GM12872 (cell line): ENCODE measurements around the gene GADD45A.

Experiments used
- CTCF ChIP-seq: IDR thresholded peaks from 3 replicates; pipeline ENCODE4 v1.5.1; 2011; ENCODE audit warnings: low read depth, mild to moderate bottlenecking, low read length, moderate library complexity; ENCODE audit not compliant: insufficient read depth

GADD45A gene

DNA sequence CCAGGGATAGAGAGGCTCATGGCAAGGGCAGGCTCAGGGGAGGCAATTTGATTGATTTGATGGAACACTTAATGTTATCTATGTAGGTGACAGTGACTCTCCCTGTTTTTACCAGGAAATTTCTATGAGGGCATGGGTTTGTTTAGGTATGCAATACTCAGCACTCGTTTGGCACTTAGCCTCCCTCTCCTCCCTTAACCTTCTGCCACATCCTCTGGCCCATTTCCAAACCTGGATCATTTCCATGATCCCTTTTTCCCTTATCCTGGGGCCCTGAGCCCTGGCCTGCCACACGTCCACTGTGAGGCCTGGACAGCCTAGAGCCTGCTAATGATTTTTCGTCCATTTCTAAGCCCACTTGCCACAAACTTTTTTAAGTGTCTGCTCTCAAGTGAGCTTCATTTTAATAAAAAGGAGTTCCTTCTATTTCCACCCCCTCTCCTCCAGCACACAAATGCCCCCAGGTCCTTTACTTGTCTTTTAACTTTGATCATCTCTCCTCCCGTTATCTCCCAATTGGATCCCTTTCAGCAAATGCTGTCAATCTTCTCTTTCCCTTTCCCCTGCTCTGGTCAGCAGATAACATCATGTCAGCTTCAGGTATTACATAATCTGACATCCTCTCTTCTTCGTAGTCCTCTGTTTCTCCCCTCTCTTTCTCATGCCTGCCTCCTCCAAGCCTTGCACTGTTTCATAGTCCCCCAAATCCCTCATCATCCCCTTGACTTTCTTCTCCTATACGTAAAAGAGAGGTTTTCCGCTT, 37.8 kb upstream of the GADD45A start:
- TF ChIP-seq CTCF = no peak

GRCh38 chr1:67647814-67648358, 37.1 kb upstream of the GADD45A start:
- no peak for TF ChIP-seq CTCF

- no peak for TF ChIP-seq CTCF
These were observed 36.2 kb upstream of the GADD45A start for GRCh38 chr1:67648582-67649326.

DNA sequence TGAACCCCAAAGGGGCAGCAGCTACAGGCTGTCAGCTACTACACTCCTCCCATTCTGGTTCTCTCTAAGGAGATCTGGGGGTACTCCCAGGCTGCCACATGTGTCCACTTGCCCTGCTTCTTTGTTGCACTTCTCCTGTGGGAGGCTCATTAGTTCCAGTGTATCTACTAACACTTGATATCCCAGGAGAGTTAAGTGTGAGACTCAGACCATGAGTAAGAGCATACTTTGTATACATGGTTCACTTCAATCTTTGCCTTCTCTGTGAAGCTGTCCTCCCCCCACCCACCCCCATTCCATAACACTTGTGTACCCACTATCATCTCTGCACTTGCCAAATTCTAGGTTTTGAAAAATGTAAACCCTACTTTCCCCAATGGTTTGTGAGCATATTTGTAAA, 34.9 kb upstream of the GADD45A start:
- no peak for TF ChIP-seq CTCF

GRCh38 chr1:67651031-67651430, 34.0 kb upstream of the GADD45A start:
- TF ChIP-seq CTCF = no peak

DNA sequence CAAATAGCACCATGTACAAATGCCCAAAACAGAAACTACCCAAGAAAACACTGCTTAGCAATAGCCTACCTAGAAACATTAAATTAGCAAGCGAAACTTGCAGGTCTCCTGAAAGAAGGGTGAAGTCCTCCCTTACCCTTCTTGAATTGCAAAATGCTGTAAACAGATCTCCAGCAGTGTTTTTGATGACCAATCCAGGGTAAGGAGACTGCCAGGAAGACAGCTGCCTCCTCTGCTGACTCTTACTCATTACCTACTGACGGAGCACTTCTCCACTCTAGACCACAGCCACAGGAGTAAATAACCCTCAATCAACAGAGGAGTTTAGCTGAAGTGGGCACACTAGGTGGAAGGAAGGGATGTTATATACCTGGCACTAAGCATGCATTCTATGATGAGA, 32.2 kb upstream of the GADD45A start:
- TF ChIP-seq CTCF = no peak

GRCh38 chr1:67653304-67653703, 31.7 kb upstream of the GADD45A start:
- no peak for TF ChIP-seq CTCF
